Measurements from ENCODE around the gene DLG2.

The DLG2 gene

DNA sequence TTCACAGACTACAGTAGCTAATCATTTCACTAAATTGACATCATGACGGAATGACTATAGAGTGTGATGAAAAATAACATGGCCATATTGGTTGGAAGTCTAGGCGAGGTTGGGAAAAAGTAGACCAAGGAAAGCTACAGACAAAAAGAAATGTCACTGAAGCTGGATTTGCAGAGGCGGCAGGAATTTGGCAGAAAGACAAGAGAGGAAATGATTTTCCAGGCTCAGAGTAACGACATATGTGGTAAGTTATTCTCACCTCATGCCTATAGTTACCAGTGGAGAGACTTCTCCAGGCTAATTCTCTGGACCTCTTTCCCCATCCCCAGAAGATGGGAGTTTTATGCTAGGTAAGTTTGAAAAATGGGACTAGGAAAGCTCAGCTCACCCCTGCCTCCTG is 1335.1 kb downstream of the DLG2 start:
- Histone ChIP-seq H3K4me3 (ENCODE audit: low read depth, low read length) (no peak overlapping the region), H3K4me1 (ENCODE audit: control insufficient read depth, insufficient read depth, low read length) (0 out of 2 replicates have a peak, but pooled peaks cover 6% of the 10 kb centered on the region), H3K36me3 (ENCODE audit: control insufficient read depth, insufficient read depth, low read length) (no peaks in the 10 kb centered on the region), H3K27me3 (ENCODE audit: control insufficient read depth, insufficient read depth, low read length) (no peaks in the 10 kb centered on the region), H3K9me3 (ENCODE audit: control insufficient read depth, insufficient read depth, low read depth, low read length) (no peaks in the 10 kb centered on the region), H3K27ac (ENCODE audit: low read depth, low read length) (no peak overlapping the region), H3K9ac (ENCODE audit: low read length) (no peak overlapping the region)

DNA sequence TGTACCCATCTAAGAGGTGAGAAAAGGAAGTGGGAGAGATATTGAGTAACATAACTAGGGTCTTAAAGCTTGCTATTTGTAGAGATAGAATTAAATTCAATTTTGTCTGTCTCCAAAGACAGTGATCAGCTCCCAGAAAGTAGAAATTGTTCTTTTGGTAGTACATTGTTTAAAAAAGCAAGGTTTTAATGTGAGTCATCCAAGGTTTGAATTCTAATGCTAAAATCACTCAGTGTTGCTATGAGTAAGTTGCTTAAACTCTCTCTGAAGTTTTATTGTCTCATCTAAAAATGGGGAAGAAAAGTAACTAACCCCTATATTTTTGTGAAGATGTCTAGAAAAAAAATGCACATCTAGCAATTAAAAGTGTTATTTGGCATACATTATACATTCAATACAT is 1336.5 kb downstream of the DLG2 start:
- Histone ChIP-seq H3K9me3 (ENCODE audit: control insufficient read depth, insufficient read depth, low read depth, low read length) (no peaks in the 10 kb centered on the region), H3K4me3 (ENCODE audit: low read depth, low read length) (no peak overlapping the region), H3K4me1 (ENCODE audit: control insufficient read depth, insufficient read depth, low read length) (0 out of 2 replicates have a peak, but pooled peaks cover 6% of the 10 kb centered on the region), H3K9ac (ENCODE audit: low read length) (no peak overlapping the region), H3K27me3 (ENCODE audit: control insufficient read depth, insufficient read depth, low read length) (no peaks in the 10 kb centered on the region), H3K27ac (ENCODE audit: low read depth, low read length) (no peak overlapping the region), H3K36me3 (ENCODE audit: control insufficient read depth, insufficient read depth, low read length) (no peaks in the 10 kb centered on the region)

DNA sequence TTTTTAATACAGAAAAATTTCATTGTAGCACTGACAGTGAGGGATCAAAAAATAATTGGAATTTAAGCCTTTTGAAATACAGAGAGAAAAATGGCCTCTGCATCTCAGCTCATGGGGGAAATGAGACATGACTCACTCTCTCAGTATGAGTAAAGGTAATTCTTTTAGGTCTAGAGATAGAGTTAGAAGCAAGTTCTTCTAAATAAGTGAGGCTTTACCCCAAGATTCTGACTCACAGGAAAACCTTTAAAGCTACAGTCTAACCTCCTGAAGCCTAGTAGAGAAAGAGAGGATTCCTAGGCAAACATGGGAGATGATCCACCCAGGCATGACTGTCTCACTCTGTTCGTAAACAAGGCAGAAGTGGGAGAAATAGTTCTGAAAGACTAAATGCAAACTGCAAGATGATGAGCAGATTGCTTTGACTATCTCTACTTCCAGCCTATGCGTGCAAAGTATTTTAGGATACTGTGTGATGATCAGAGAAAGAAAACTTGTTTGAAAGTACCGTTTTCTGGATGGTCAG is 1337.7 kb downstream of the DLG2 start:
- Histone ChIP-seq H3K27me3 (ENCODE audit: control insufficient read depth, insufficient read depth, low read length) (no peaks in the 10 kb centered on the region), H3K36me3 (ENCODE audit: control insufficient read depth, insufficient read depth, low read length) (no peaks in the 10 kb centered on the region), H3K4me3 (ENCODE audit: low read depth, low read length) (no peak overlapping the region), H3K9ac (ENCODE audit: low read length) (no peak overlapping the region), H3K9me3 (ENCODE audit: control insufficient read depth, insufficient read depth, low read depth, low read length) (no peaks in the 10 kb centered on the region), H3K27ac (ENCODE audit: low read depth, low read length) (no peak overlapping the region), H3K4me1 (ENCODE audit: control insufficient read depth, insufficient read depth, low read length) (0 out of 2 replicates have a peak, but pooled peaks cover 6% of the 10 kb centered on the region)

DNA sequence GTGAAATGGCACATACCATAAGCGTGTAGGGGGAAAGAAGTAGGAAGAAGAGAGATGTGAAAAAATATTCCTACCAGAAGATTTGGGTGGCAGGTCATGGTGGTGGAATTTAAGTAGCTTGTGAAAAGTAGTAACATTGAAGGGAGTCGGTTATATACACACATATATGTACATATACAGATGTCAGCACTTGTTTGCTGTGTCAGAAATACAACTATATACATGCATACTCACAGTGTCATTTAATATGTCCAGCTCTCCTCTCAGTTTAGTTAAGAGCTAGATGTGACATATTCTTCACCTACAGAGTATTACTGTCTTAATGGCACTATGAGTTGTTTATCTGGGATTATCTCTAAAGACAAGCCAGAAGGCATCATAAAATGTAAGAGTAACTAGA is 1353.6 kb downstream of the DLG2 start:
- Histone ChIP-seq H3K4me1 (ENCODE audit: control insufficient read depth, insufficient read depth, low read length) (no peaks in the 10 kb centered on the region), H3K27me3 (ENCODE audit: control insufficient read depth, insufficient read depth, low read length) (no peaks in the 10 kb centered on the region), H3K4me3 (ENCODE audit: low read depth, low read length) (no peak overlapping the region), H3K9me3 (ENCODE audit: control insufficient read depth, insufficient read depth, low read depth, low read length) (no peaks in the 10 kb centered on the region), H3K27ac (ENCODE audit: low read depth, low read length) (no peak overlapping the region), H3K9ac (ENCODE audit: low read length) (no peak overlapping the region), H3K36me3 (ENCODE audit: control insufficient read depth, insufficient read depth, low read length) (no peaks in the 10 kb centered on the region)

DNA sequence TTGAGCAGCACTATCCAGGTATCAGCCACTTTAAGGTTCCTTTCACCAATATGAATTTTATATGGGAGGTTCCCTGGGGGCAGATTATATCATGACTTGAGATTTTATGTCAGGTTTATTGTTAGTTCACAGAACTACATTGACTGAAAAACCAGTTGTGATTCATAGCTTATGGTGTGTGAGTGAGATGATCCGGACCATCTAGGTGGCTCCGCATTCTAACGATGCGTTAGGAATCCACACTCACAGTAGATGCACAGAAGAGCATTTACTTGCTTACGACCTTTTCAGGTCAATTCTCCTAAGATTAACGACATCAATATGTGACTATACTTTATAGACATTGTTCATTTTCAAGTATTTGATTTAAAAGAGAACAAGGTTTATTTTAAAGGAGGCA is 1356.7 kb downstream of the DLG2 start:
- Histone ChIP-seq H3K9ac (ENCODE audit: low read length) (no peak overlapping the region), H3K27ac (ENCODE audit: low read depth, low read length) (no peak overlapping the region), H3K27me3 (ENCODE audit: control insufficient read depth, insufficient read depth, low read length) (no peaks in the 10 kb centered on the region), H3K36me3 (ENCODE audit: control insufficient read depth, insufficient read depth, low read length) (no peaks in the 10 kb centered on the region), H3K4me1 (ENCODE audit: control insufficient read depth, insufficient read depth, low read length) (no peaks in the 10 kb centered on the region), H3K9me3 (ENCODE audit: control insufficient read depth, insufficient read depth, low read depth, low read length) (no peaks in the 10 kb centered on the region), H3K4me3 (ENCODE audit: low read depth, low read length) (no peak overlapping the region)

DNA sequence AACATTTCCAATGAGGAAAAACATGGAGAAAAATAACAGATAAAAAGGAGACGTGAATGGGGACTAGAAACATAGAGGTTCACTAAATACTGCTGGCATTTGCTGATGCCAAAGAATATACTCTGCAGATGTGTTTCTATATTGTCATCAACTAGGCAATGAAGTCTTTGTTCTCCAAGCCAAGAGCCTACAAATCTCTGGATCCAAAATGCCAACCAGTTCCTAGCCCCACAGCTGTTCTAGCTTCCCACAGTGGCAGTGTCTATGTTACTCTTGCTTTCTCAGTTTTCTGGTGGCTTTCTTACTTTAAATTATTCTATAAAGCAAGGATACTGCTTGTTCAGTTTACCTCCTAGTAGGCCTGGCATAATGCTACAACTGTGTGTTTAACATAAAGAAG is 1363.1 kb downstream of the DLG2 start:
- Histone ChIP-seq H3K27me3 (ENCODE audit: control insufficient read depth, insufficient read depth, low read length) (no peaks in the 10 kb centered on the region), H3K27ac (ENCODE audit: low read depth, low read length) (no peak overlapping the region), H3K36me3 (ENCODE audit: control insufficient read depth, insufficient read depth, low read length) (no peaks in the 10 kb centered on the region), H3K4me3 (ENCODE audit: low read depth, low read length) (no peak overlapping the region), H3K4me1 (ENCODE audit: control insufficient read depth, insufficient read depth, low read length) (no peaks in the 10 kb centered on the region), H3K9ac (ENCODE audit: low read length) (no peak overlapping the region), H3K9me3 (ENCODE audit: control insufficient read depth, insufficient read depth, low read depth, low read length) (no peaks in the 10 kb centered on the region)

DNA sequence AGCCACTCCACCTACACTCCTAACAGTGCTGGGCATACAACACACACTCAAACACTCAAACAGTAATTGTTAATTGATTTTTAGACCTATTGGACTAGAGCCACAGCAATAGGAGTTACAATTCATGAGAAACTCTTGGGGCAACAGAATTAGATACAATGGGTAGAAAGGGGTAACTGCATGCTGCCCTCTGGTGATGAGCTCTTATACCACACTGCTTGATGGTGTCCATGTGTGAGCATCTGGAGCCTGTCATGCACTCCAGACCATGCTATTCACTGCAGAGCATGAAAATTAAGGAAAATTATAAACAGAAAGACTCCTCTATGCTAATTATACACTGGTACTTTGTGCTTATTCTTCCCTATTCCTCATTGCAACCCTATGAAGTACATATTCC is 1365.4 kb downstream of the DLG2 start:
- no peaks in the 10 kb centered on the region for H3K36me3 ChIP-seq (ENCODE audit: control insufficient read depth, insufficient read depth, low read length)

DNA sequence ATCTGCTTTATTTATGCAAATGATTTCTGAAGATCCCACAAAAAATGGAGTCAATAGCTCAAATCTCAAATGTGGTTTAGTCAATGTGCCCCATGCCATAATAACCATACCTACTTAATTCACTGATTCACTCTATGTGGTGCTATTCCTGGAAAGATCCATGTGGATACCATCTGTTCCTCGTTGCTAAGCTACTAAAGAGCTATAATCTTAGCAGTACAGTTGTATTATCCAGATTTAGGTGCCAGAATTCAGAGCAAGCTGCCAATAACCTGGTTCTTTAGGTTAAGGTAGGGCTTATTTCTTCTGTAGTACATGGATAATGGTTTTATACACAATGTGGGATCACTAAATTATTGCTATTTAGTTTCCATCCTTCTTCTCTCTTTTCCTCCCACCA is 1366.3 kb downstream of the DLG2 start:
- Histone ChIP-seq H3K27ac (ENCODE audit: low read depth, low read length) (no peak overlapping the region), H3K9ac (ENCODE audit: low read length) (no peak overlapping the region), H3K4me3 (ENCODE audit: low read depth, low read length) (no peak overlapping the region), H3K27me3 (ENCODE audit: control insufficient read depth, insufficient read depth, low read length) (no peaks in the 10 kb centered on the region), H3K9me3 (ENCODE audit: control insufficient read depth, insufficient read depth, low read depth, low read length) (no peaks in the 10 kb centered on the region), H3K4me1 (ENCODE audit: control insufficient read depth, insufficient read depth, low read length) (no peaks in the 10 kb centered on the region), H3K36me3 (ENCODE audit: control insufficient read depth, insufficient read depth, low read length) (no peaks in the 10 kb centered on the region)

More for the DNA sequence above, 1365.4 kb downstream of the DLG2 start:
- Histone ChIP-seq H3K4me1 (ENCODE audit: control insufficient read depth, insufficient read depth, low read length) (no peaks in the 10 kb centered on the region), H3K4me3 (ENCODE audit: low read depth, low read length) (no peak overlapping the region), H3K27ac (ENCODE audit: low read depth, low read length) (no peak overlapping the region), H3K9me3 (ENCODE audit: control insufficient read depth, insufficient read depth, low read depth, low read length) (no peaks in the 10 kb centered on the region), H3K9ac (ENCODE audit: low read length) (no peak overlapping the region), H3K27me3 (ENCODE audit: control insufficient read depth, insufficient read depth, low read length) (no peaks in the 10 kb centered on the region)

DNA sequence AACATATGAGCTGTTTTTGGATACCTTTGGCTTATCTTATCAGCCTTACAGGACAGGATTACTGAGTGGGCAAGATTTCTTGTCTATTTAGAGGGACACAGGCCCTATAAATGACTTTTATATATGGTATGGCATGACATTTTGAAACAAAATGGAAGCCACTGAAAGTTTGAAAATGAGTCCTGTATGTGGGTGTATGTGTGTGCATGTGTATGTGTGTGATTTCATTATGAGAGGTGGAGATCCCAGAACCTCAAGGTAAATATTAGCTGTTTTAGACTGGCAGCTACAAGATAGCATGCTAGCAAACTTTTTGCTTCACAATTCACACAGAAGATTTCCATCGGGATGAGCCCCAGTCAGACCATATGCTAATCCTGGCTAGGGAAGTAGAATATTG is 1370.5 kb downstream of the DLG2 start:
- H3K9me3 ChIP-seq (ENCODE audit: control insufficient read depth, insufficient read depth, low read depth, low read length) = no peaks in the 10 kb centered on the region
- no peaks in the 10 kb centered on the region for H3K27me3 ChIP-seq (ENCODE audit: control insufficient read depth, insufficient read depth, low read length)
- H3K4me3 ChIP-seq (ENCODE audit: low read depth, low read length) = no peak overlapping the region
- H3K36me3 ChIP-seq (ENCODE audit: control insufficient read depth, insufficient read depth, low read length) = no peaks in the 10 kb centered on the region
- H3K4me1 ChIP-seq (ENCODE audit: control insufficient read depth, insufficient read depth, low read length) = no peaks in the 10 kb centered on the region
- H3K27ac ChIP-seq (ENCODE audit: low read depth, low read length) = no peak overlapping the region
- no peak overlapping the region for H3K9ac ChIP-seq (ENCODE audit: low read length)

- no peaks in the 10 kb centered on the region for H3K4me1 ChIP-seq (ENCODE audit: control insufficient read depth, insufficient read depth, low read length)
- no peaks in the 10 kb centered on the region for H3K9me3 ChIP-seq (ENCODE audit: control insufficient read depth, insufficient read depth, low read depth, low read length)
- no peaks in the 10 kb centered on the region for H3K27me3 ChIP-seq (ENCODE audit: control insufficient read depth, insufficient read depth, low read length)
- H3K27ac ChIP-seq (ENCODE audit: low read depth, low read length) = no peak overlapping the region
- no peak overlapping the region for H3K9ac ChIP-seq (ENCODE audit: low read length)
- no peaks in the 10 kb centered on the region for H3K36me3 ChIP-seq (ENCODE audit: control insufficient read depth, insufficient read depth, low read length)
- no peak overlapping the region for H3K4me3 ChIP-seq (ENCODE audit: low read depth, low read length)
Observed at GRCh38 chr11:84255483-84255882, 1371.7 kb downstream of the DLG2 start.

GRCh38 chr11:84250834-84251613 is 1376.1 kb downstream of the DLG2 start:
- H3K9me3 ChIP-seq (ENCODE audit: control insufficient read depth, insufficient read depth, low read depth, low read length) = no peaks in the 10 kb centered on the region
- H3K4me1 ChIP-seq (ENCODE audit: control insufficient read depth, insufficient read depth, low read length) = no peaks in the 10 kb centered on the region
- no peak overlapping the region for H3K27ac ChIP-seq (ENCODE audit: low read depth, low read length)

More at GRCh38 chr11:84250834-84251613, 1376.1 kb downstream of the DLG2 start:
- Histone ChIP-seq H3K27me3 (ENCODE audit: control insufficient read depth, insufficient read depth, low read length) (no peaks in the 10 kb centered on the region), H3K36me3 (ENCODE audit: control insufficient read depth, insufficient read depth, low read length) (no peaks in the 10 kb centered on the region), H3K4me3 (ENCODE audit: low read depth, low read length) (no peak overlapping the region), H3K9ac (ENCODE audit: low read length) (no peak overlapping the region)

Measured in HUES6 (cell line).